GM12872 (cell line): ENCODE measurements around the gene GRK6.

Source experiments
- TF ChIP-seq, protein P1 (sequence below): IDR thresholded peaks from 3 replicates; pipeline ENCODE4 v1.5.1; 2011; ENCODE audit warnings: low read depth, mild to moderate bottlenecking, low read length, moderate library complexity; ENCODE audit not compliant: insufficient read depth

GRK6 gene

DNA sequence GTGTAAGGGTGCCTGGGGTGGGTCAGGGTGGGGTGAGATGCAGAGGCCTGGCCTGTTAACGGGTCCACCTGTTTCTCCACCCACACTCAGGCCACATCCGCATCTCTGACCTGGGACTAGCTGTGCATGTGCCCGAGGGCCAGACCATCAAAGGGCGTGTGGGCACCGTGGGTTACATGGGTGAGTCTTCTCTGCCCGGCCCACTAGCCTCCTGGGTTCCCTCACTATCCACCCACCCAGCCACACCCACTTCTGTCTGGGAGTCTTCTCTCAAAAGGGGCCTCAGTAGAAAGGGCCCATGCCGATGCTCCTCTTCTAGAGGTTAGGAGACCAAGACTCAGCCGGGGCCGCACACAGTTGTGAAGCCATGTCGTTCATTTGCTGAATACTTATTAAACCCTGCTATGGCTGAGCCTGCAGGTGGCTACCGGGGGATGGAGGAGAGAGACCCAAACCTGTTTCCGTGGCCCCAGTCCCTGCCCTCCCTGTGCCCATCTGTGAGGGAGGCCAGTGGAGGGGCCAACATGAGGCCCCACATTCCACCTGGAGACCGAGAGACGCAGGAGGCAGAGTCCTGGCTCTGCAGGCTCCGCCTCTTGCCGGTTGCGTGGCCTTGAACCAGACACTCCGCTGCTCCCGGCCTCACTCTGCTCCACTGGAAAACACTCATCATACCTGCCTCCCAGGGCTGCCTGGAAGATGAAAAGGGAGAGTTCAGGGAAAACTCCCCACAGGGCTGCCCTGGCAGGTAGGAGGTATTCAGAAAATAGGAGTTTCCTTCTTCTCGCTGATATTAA, 8.7 kb downstream of the GRK6 start:
- TF ChIP-seq, protein P1, sequence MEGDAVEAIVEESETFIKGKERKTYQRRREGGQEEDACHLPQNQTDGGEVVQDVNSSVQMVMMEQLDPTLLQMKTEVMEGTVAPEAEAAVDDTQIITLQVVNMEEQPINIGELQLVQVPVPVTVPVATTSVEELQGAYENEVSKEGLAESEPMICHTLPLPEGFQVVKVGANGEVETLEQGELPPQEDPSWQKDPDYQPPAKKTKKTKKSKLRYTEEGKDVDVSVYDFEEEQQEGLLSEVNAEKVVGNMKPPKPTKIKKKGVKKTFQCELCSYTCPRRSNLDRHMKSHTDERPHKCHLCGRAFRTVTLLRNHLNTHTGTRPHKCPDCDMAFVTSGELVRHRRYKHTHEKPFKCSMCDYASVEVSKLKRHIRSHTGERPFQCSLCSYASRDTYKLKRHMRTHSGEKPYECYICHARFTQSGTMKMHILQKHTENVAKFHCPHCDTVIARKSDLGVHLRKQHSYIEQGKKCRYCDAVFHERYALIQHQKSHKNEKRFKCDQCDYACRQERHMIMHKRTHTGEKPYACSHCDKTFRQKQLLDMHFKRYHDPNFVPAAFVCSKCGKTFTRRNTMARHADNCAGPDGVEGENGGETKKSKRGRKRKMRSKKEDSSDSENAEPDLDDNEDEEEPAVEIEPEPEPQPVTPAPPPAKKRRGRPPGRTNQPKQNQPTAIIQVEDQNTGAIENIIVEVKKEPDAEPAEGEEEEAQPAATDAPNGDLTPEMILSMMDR = no peak

GRCh38 chr5:177435847-177436536, 9.5 kb downstream of the GRK6 start:
- TF ChIP-seq, protein P1 = no peak

- TF ChIP-seq, protein P1 = no peak
These were observed 11.1 kb downstream of the GRK6 start for GRCh38 chr5:177437623-177438022.

GRCh38 chr5:177438468-177438867, 12.0 kb downstream of the GRK6 start:
- TF ChIP-seq, protein P1 = no peak

DNA sequence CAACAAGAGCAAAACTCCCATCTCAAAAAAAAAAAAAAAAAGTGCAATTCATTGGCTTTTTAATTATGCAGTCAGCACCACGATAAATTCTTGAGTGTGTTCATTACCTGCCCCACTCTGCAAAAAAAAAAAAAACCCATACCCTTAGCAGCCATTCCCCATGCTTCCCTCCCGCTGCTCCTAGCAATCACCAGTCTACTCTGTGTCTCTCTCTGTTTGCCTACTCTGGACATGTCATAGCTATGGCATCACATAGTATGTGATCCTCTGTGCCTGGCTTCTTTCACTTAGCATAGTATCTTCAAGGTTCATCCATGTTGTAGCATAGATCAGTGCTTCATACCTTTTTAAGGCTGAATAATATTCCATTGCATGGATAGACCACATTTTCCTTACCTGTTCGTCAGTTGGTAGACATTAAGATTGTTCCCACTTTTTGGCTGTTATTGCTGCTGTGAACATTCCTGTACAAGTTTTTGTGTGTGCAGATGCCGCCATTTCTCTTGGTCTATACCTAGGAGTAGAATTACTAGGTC, 13.1 kb downstream of the GRK6 start:
- TF ChIP-seq, protein P1 = no peak

DNA sequence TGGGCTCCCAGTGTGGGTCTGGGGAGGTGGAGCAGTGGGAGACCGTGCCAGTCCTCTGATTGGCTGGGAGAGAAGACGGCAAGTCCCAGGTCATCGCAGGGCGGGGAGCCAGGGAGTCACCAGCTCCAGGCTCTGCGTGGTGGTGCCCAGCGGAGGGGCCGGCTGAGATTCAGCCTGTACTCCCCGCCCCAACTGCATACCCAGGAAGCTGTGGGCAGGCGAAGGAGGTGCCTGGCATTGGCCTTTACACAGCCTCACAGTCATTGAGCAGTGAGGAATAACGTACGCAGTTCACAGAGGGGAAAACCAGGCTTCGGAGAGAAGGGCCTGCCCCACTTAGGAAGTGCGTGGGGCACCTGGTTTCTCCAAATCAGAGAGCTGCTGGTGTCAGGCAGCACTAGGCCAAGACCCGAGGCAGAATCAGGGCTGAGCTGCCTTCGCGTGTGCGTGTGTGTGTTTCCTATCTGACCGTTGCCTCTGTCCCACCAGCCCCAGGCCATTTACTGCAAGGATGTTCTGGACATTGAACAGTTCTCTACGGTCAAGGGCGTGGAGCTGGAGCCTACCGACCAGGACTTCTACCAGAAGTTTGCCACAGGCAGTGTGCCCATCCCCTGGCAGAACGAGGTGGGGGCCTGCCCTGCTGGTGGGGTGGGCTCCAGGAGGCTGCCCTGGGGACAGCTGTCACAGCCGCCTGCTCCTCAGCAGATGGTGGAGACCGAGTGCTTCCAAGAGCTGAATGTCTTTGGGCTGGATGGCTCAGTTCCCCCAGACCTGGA, 13.9 kb downstream of the GRK6 start:
- TF ChIP-seq, protein P1 = no peak

DNA sequence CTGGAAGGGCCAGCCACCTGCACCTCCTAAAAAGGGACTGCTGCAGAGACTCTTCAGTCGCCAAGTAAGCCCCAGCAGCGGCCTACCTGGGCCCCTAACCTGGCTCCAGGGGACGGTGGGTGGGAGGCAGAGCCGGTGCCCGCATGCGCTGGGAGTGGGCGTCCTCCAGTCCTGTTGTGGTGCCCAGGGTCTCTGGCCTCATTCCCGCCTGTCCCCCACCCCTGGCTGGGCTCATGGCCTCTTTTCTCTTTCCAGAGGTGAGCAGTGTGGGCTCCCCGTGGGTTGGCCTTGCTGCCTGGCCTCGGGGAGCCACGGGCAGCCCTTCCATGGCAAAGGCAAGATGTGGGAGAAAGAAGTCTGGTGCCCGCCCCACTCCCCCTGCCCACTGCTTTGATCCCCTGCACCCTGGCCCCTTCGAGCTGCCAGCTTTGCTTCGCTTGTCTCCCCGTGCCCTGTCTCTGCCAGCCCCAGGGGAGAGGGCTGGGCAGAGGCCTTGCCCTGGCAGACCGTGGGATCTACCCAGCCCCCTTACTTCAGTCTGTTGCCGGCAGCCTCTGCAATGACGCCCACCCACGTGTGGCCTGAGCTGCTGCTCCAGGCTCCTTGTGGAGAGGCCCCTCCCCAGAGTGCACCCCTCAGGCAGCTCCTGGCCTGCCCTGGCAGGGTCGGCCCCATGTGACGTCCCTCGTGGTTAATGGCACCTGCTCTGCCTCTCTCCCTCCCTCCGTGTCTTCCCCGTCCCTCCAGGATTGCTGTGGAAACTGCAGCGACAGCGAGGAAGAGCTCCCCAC, 14.7 kb downstream of the GRK6 start:
- TF ChIP-seq, protein P1 = no peak
